Left ventricle myocardium inferior (tissue), 1 donor: ENCODE measurements around the gene PYROXD2. TPM values are rescaled to one million over a fixed set of nuclear protein-coding genes. Genes with fewer than 3 reads are reported as not detected.

Experiments
- DNase-seq: peaks from one replicate; pipeline ENCODE4 v3.0.0-alpha.2; 2020
- H3K27ac ChIP-seq: fragments of 200-600 bp; replicated peaks from 2 replicates; pipeline ENCODE4 v1.8.0; 2021
- H3K27me3 ChIP-seq: fragments of 200-600 bp; 2 replicates; pipeline ENCODE4 v1.8.0; 2021; ENCODE audit warnings: low read depth
- H3K36me3 ChIP-seq: fragments of 200-600 bp; 2 replicates; pipeline ENCODE4 v1.8.0; 2021
- H3K4me1 ChIP-seq: fragments of 200-600 bp; 2 replicates; pipeline ENCODE4 v1.8.0; 2021
- H3K4me3 ChIP-seq: fragments of 200-600 bp; 2 replicates; pipeline ENCODE4 v1.8.0; 2021; ENCODE audit warnings: mild to moderate bottlenecking, moderate library complexity
- H3K9me3 ChIP-seq: fragments of 200-600 bp; replicated peaks from 2 replicates; pipeline ENCODE4 v1.8.0; 2021
- CTCF ChIP-seq: fragments of 200-600 bp; IDR thresholded peaks from 2 replicates; pipeline ENCODE4 v1.8.0; 2021; ENCODE audit warnings: antibody characterized with exemption, mild to moderate bottlenecking, borderline replicate concordance
- intact Hi-C: fragments of 100-400 bp; cut with micrococcal nuclease; formaldehyde crosslinking; loops from one replicate; pipeline ENCODE4 v1.11.0; 2022
- total RNA-seq: library from RNA; stranded (reverse); fragmentation: NEBNext Ultra II Directional; extraction: Animal tissue kit (Norgen Biotek cat#: 25700); gene quantifications from one replicate; pipeline ENCODE4 v1.2.1, GENCODE V29; 2021
- donor health status: DM: no; HTN: yes; CAD: no; lungs with severe emphysema.

PYROXD2 gene
- total RNA-seq, 1 donor from 2014 or later: 10.4 TPM

- no peak overlapping the region for H3K27ac ChIP-seq
- H3K36me3 ChIP-seq: no peaks in the 10 kb centered on the region
- no peak overlapping the region for H3K4me3 ChIP-seq
- no peak for DNase-seq
- no peak for TF ChIP-seq CTCF
- no peaks in the 10 kb centered on the region for H3K9me3 ChIP-seq
- peaks cover 17% of the 10 kb centered on the region for H3K4me1 ChIP-seq
- intact Hi-C loops: no loop called here
- no peaks in the 10 kb centered on the region for H3K27me3 ChIP-seq
These were observed 44.1 kb upstream of the PYROXD2 start for GRCh38 chr10:98458809-98459784.

GRCh38 chr10:98457721-98458120 lies 42.7 kb upstream of the PYROXD2 start:
- Histone ChIP-seq H3K27me3 (no peaks in the 10 kb centered on the region), H3K9me3 (no peaks in the 10 kb centered on the region), H3K27ac (no peak overlapping the region), H3K4me1 (peaks cover 17% of the 10 kb centered on the region), H3K36me3 (no peaks in the 10 kb centered on the region), H3K4me3 (no peak overlapping the region)
- no peak for TF ChIP-seq CTCF
- intact Hi-C loops: no loop called here
- no peak for DNase-seq

- Histone ChIP-seq H3K4me1 (peaks cover 17% of the 10 kb centered on the region), H3K36me3 (no peaks in the 10 kb centered on the region), H3K9me3 (no peaks in the 10 kb centered on the region), H3K4me3 (no peak overlapping the region), H3K27me3 (no peaks in the 10 kb centered on the region), H3K27ac (no peak overlapping the region)
- no peak for TF ChIP-seq CTCF
- intact Hi-C loops: no loop called here
- no peak for DNase-seq
These were observed 41.9 kb upstream of the PYROXD2 start for GRCh38 chr10:98456686-98457482.

- H3K36me3 ChIP-seq: no peaks in the 10 kb centered on the region
- no peaks in the 10 kb centered on the region for H3K27me3 ChIP-seq
- no peaks in the 10 kb centered on the region for H3K9me3 ChIP-seq
- no peak for TF ChIP-seq CTCF
- no peak for DNase-seq
- no peak overlapping the region for H3K27ac ChIP-seq
- H3K4me1 ChIP-seq: peaks cover 13% of the 10 kb centered on the region
- no peak overlapping the region for H3K4me3 ChIP-seq
- intact Hi-C loops: no loop called here
These were observed 41.1 kb upstream of the PYROXD2 start for GRCh38 chr10:98456043-98456570.

- Histone ChIP-seq H3K9me3 (no peaks in the 10 kb centered on the region), H3K36me3 (no peaks in the 10 kb centered on the region), H3K27me3 (no peaks in the 10 kb centered on the region), H3K4me3 (no peak overlapping the region), H3K4me1 (no peaks in the 10 kb centered on the region), H3K27ac (no peak overlapping the region)
- intact Hi-C loops: no loop called here
- TF ChIP-seq CTCF: no peak
- no peak for DNase-seq
These were observed 38.7 kb upstream of the PYROXD2 start for GRCh38 chr10:98453729-98454128.
